Measurements from ENCODE around the gene FAM184A.

GRCh38 chr6:119002069-119002468 lies 76.4 kb downstream of the FAM184A start:
- TF ChIP-seq HMGXB4 (CRISPR knock-in tag; IDR thresholded peaks at IDR 0.05; ENCODE audit: borderline replicate concordance), result no peak
- TF ChIP-seq POLR2A (IDR thresholded peaks at IDR 0.05; ENCODE audit: low read length), result no peak
- no peak for TF ChIP-seq CTCF (IDR thresholded peaks at IDR 0.05)
- no peak for TF ChIP-seq MYC (IDR thresholded peaks at IDR 0.05; ENCODE audit: borderline replicate concordance, low read length)
- no peak for TF ChIP-seq MAX (IDR thresholded peaks at IDR 0.05)
- no peak for TF ChIP-seq BHLHE40 (IDR thresholded peaks at IDR 0.05; ENCODE audit: low read depth, low read length)
- TF ChIP-seq HOXA7 (CRISPR knock-in tag; IDR thresholded peaks at IDR 0.05), result no peak
- TF ChIP-seq RAD21 (conservative IDR thresholded peaks at IDR 0.05 in 1 of 2, IDR thresholded peaks at IDR 0.05 in 1 of 2), result no peak
- TF ChIP-seq GATA3 (IDR thresholded peaks at IDR 0.05; ENCODE audit: borderline replicate concordance), result no peak
- no peak for TF ChIP-seq EP300 (IDR thresholded peaks at IDR 0.05)

Measured in A549 (cell line).